Measurements from ENCODE around the gene PXDN.

DNA sequence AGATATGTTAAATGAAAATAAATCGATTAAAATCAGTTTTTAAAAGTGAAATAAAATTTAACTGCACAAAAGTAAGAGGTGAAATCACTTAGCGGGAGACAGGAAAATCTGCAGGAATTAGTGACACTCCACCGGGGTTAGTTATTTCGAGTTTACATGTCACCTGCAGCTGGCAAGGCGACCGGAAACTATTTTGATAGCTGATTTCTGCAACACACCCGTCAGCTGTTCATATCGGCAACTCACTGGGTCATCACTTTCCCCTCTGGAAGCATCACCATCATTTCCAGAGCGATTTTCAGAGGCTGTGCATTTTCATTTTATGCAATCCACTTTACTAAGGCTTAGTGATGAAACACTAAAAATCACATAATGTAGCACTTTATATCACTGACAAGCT, 52.9 kb downstream of the PXDN start:
- TF ChIP-seq RARB (CRISPR knock-in tag; IDR thresholded peaks at IDR 0.05) (no peak), TOX (CRISPR knock-in tag; IDR thresholded peaks at IDR 0.05; ENCODE audit: borderline replicate concordance) (no peak)
